ENCODE data around the gene SLC43A2.
A peak's percentile ranks its signal among the peaks of the same experiment; 100 is the strongest.
"Not testable (repeated sequence)": the region's sequence is repeated elsewhere in the genome, so short reads cannot be mapped to it uniquely, and the experiment has no call there.

Gene SLC43A2

DNA sequence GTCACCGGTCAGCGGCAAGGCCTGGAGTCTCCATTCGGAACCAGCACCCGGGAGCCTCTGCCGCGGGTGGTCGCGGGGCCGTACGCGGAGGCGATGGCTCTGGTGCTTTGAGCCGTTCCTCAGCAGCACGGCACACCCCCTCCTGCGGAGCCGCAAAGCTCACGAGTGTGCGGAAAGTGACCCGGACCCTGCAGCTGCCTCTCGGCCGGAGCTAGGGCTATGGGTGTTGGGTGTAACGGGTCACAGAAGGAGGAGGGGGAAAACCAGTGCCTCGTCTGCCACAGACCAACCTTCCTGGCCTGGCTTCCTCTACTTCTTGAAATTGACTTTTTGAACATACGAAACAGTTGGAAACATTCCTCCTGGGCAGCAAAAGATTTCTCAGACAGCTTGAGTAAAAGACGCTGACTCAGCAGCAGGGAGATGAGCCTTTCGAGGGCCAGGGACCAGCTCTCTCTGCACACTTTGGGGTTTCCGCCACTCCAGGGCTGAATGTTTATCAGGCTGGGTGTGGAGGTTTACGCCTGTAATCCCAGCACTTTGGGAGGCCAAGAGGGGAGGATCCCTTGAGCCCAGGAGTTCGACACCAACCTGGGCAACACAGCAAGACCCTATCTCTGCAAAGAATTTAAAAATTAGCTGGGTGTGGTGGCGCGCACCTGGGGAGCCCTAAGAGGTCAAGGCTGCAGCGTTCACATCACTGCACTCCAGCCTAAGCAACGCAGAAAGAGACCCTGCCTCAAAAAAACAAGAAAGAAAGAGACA is 39.6 kb downstream of the SLC43A2 start:
- DNase-seq, result no peak

DNA sequence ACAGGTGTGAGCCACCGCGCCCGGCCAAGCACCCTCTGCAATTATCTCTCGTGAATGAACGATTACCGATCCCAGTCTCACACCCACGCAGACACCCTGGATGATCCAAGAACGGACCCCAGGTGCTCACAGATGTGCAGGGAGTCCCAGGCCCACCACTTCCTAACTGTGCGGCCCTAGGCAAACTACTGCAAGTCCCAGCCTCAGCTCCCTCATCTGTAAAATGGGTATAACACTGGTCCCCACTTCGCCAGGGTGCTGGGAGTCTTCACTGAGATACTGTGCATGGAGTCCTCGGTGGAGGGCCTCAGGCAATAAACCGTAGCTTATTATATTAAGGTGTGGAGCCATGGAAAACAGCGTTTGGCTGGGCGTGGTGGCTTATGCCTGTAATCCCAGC is 44.5 kb downstream of the SLC43A2 start:
- no peak for DNase-seq

DNA sequence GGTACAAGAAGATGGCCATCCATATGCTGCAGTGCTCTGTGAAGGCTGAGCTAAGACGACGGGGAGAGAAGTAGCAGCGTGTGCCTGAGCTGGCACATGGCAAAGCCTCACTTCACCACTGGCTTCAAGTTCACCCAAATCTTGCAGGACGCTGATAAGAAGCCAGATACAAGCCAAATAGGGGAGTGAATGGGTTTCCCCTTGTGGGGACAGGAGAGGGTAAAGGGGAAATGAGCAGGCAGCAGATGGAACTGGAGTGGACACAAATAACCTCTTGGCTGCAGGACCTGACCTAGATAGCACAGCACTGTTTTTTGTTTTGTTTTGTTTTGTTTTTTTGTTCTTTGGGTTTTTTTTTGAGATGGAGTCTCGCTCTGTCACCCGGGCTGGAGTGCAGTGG is 45.1 kb downstream of the SLC43A2 start:
- no peak for DNase-seq

DNA sequence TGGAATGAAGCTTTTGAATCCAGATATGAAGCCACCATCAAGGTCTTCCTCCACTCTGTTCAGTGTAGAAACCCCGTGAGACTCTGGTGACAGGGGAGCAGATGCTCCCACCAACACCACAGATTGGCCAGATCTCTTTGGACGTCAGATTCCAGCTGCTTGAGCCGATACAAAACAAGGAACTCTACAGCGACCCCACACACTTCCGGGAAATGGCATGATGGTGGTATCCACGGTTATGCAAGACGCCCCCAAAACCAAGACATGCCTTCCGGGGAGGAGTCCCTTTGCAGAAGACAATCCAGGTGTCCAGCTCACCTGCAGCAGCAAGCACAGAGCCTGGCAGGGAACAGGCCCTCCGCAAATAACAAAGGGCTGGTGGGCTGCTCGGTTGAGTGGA is 46.3 kb downstream of the SLC43A2 start:
- DNase-seq, result no peak

DNA sequence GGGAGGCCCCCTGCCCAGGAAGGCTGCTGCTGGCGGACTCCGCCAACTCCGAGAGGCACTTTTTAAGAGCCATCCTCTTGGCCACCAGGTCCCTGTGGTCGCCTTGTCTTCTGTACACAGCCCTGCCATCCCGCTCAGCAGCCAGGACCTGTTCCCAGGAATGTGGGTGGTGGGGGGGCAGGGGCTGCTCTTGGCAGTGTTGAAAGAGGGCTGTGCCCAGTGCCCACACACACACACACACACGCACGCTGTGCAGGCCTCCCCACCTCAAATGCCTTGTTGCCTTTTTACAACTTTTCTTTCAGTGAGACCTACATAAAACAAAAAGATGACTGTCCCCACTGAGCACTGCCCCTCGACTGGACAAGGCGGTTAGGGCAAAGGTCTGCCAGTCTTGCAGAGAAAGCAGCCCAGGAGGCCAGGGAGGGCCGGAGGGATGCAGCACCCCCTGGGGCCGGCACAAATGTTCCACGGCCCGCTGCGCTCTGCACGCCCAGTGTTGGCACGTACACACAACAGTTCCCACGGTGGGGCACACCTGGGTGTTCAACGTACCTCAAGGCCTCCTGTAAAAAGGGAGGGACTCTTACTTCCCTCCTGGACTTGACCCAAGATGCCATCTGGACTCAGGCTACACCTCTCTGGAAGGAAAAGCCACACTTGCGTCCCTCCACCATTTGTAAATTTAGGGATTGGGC is 47.5 kb downstream of the SLC43A2 start:
- DNase-seq, result no peak

DNA sequence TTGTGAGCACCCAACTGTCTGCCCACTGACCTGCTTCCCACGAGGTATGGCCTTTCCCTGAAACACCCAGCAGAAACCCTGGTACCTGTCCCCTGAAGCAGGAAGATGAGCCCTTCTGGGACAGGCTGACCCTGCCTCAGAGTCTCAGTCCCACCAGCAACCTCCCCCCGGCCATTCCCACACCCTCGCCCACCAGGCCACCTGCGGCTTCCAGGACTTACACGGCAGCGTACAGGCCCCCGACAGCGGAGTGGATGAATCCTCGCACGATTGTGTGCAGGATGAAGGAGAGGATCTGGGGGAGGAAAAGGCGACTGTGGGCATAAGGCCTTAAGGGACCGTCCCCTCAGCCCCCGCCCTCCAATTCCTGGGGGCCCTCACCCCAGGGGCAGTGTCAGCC is 50.6 kb downstream of the SLC43A2 start:
- DNase-seq, result no peak

DNA sequence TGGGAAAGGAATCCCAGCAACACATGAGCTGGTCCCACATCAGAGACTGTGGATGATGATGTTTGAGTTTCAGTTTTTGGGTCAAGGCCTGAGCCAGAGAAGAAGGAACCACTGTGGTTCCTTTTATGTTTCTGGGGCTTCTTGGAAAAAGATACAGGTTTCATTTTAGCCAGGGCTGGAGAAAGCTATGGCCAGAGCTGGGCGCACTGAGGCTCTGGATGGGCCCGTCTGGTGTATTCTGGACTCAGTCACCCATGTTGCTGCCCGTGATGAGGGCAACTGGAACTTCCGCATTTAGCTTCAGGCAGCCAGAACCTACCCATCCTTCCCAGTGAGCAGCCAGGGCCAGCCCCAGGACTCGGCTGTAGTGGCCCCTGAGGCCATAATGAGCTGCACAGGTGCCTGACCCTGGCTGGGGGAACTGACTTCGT is 51.0 kb downstream of the SLC43A2 start:
- DNase-seq, result no peak

DNA sequence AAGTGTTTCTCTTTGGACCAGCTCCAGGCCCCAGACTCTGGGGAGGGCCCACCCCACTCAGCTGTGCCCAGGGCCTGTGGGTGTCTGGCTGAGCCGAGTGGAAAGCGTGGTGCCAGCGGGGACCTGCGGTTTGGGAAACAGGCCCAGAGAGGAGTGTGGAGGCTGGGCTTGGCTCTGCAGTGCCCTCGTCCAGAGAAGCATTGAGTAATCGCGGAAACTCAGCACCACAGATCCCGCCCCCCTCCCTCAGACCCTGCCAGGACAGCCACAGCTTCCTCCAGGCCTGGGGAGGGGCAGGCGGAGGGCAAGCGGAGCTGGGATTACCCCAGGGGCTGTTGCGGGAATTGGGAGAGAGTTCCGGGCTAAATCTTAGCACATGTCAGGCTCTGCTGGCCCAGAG is 51.5 kb downstream of the SLC43A2 start:
- DNase-seq, result peak; percentile 62

DNA sequence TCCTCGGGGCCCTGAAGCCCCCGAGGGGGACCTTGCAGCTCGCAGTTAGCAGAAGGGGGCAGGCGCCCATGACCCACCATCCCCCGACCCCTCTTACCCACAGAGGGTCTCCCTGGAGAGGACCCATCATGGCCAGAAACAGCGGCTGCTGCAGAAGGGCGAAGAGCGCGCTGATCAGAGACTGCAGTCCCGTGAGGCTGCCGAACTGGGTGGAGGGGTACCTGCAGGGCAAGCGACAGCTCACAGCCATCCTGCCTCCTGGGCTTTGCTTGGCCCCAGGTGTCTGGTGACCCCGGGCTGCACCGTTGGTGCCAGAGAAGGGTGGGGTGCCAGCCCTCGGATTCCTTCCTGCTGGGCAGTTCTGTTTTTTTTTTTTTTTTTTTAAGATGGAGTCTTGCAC is 52.1 kb downstream of the SLC43A2 start:
- DNase-seq, result no peak

DNA sequence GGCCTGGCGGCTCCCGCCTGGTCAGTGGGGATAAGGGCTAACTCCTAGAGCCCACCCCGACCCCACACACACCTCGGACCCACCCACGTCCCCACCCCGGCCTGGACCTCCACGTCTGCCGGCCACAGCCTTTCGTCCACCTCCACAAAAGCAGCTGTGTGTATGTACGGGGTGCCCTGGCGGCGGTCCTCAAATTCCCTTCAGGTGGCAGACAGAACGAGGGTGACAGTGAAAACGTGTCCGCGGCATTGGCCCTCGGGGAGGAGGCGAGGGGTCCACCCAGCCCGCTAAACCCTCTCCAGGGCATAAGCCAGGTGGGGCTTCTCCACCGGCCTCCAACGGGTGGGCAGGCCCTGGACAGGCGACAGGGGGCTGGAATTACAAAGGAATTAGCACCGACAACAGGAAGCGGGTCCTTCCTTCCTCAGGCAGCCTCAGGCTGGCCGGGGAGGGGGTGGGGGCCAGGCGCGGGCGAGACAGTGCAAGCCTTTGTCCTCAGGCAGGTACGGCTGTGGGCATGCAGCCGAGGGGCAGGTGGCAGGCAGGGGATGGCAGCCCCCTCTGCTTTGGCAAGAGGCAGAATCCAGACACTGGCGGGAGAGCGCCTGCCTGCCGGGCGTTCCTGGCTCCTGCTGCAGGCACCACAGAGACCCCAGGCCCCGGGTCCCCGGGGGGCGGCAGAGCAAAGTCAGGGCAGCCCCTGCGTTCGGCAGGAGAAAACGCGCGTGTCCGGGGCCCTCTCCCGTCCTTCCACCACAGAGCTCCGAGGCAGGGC is 53.8 kb downstream of the SLC43A2 start:
- no peak for DNase-seq

DNA sequence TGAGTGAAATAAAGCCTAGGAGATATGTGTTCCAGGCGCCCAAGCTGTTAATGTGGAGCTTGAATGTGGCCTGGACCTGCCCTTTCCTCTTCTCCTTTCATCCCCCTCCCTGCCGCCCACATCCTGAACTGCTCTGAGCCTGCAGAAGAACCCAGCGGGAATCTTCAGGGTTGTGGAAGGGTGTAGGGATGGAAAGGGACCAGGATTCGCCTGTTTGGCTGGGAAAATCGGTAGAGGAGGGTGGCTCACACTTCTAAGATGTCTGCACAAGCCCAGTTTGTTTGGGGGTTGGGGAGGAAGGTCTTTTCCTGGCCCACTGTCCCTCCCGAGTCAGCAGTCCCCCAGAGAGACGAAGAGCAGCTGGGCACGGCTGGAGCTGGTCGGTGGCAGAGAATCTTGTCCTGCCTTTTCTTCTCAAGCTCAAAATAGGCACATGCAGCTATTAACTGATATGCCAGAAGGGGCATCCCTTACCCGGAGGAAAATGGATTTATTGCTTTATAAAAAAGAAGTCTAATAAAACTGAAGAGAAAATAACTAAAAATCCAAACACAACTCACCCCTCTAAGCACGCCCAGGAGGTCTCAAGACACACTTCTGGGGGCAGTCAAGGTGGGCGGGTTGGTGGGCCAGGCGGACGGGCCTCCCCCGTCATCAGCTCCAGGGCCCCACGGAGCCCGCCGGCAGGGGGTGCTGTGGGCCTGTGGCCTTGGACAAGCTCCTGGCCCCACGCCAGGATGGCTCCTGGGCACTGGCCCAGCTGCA is 54.5 kb downstream of the SLC43A2 start:
- DNase-seq, result peak; percentile 66

DNA sequence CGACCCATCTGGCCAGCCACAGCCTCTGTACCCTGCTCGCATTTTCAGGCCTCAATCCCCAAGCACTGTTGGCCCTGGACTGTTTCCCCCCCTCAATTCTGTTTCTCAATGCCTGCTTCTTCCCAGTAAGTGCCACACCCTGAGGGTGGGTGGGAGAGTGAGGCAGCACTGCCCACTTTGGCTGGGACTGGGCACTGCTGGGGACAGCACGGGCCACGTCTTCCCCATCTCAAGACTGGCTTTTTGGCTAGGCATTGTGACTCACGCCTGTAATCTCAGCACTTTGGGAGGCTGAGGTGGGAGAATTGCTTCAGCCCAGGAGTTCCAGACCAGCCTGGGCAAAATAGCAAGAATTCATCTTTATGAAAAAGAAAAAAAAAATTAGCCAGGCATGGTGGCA is 56.0 kb downstream of the SLC43A2 start:
- not testable (repeated sequence) for DNase-seq

DNA sequence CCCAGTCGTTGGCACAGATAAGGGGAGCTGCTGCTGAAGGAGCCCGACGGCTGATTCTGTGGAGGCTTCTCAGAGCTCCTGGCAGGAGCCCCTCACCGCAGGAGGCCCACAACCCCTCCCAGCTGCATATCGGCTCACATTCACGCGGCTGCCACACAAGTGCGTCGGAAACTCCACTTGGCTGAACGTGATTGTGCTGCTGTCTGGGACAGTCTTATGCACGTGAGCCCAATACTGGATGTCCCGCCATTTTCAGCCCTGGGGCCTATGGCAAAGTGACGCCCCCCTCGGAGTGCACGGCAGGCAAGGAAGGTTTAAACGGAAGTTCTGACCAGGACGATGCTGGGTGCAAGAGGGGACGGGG is 57.3 kb downstream of the SLC43A2 start:
- DNase-seq, result no peak

DNA sequence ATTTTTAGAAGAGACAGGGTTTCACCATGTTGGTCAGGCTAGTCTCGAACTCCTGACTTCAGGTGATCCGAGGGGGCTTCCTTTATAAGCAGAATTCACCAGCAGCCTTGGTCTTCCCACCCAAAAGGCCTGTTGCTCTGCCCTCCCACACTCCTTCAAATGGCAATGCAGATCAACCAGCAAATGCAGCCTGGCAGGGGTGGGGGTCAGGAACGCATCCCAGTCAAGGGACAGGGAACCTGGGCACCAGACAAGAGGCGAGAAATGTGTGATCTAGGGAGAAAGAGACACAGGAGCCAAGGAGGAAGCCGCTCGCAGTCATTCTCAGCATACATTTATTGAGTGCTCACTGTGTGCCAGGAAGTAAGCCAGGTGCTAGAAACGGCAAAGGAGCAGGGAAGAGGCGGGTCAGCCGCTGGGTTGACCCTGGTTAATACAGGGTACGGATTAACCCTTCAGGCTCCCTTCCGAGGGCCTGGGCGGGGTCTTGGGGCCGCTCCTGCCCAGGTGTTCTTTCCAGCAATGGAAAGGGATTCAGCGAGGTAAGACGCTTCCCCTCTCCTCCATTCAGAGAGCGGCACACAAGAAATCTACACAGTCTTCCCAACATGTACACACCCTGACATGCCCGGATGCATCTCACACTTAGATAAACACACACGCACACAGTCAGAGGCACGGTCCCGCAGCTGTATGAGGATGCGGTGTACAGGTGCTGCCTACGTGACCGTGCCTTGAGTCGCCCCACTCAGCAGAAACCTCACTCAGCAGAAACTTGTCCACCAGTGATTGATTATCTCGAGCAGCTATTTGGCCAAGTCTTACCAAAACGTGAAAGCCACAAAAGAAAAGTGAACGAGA is 59.5 kb downstream of the SLC43A2 start:
- DNase-seq, result no peak

DNA sequence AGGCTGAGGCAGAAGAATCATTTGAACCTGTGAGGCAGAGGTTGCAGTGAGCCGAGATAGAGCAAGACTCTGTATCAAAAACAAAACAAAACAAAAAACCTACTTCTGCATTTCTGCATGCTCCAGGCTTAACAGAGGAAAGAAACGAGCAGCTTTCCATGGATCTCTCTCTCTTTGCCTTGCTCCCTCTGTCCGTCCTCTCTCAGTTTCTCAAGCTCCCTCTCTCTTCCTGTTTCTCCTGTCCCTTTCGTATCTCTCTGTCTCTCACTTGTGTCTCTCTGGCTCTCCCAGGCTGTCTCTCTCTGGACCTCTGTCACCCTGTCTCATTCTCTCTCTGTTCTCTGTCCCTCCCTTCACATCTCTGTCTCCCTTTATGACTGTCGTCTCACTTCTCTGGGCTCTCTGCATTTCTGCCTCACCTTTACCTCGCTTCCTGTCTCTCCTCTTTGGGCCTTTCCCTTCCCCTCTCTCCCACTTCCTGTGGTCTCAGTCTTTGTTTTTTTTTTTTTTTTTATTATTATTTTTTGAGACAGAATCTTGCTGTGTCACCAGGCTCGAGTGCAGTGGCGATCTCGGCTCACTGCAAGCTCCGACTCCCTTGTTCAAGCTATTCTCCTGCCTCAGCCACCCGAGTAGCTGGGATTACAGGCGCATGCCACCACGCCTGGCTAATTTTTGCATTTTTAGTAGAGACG is 62.0 kb downstream of the SLC43A2 start:
- DNase-seq, result no peak

DNA sequence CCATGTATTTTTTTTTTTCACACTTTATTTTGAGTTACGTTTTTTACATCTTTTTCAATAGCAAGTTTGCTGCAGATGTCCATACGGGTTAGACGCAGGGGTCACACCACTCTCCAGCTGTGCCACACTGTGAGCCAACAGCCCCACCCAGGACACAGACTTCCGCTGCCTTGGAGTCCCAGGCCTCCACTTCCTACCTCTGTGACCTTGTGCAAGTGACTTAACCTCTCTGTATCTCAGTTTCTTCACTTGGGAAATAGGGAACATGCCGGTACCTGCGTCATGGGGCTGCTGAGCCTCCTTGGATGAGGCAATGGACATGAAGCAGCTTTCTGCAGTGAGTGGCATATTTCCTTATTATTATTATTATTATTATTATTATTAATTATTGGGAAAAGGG is 62.8 kb downstream of the SLC43A2 start:
- DNase-seq, result no peak

DNA sequence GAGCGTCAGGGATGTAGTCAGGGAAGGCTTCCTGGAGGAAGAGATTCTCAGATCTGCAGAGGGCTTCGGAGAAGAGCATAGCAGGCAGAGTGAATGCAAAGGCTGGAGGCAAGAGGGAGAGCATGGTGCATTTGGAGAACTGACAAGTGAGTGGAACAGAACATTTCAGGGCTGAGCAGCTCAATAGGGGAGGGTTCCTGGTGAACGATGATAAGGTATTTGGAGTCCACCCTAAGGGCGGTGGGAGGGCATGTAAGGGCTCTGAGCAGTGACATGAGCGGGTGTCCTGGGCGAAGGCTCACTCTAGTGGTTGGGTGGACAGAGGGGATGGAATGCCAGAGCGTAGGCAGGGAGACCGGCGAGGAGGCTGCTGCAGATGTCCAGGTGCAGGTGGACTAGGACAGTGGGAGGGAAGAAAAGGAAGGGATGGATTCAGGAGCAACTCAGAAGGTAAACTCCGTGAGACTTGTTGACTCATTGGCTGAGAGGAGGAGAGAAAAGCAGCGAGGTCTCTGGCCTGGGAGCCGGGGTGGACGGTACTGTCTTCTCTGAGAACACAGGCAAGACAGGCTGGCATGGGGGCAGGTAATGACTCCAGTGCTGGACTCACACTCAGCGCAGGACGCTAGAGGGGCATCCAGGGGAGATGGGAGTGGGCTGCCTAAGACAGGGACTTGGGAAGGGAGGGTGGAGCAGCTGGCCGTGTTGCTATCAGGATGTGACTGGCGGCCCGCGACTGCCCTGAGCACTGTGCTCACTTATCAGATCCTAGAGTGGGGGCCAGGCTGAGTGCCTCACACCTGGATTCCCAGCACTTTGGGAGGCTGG is 64.6 kb downstream of the SLC43A2 start:
- DNase-seq, result no peak

DNA sequence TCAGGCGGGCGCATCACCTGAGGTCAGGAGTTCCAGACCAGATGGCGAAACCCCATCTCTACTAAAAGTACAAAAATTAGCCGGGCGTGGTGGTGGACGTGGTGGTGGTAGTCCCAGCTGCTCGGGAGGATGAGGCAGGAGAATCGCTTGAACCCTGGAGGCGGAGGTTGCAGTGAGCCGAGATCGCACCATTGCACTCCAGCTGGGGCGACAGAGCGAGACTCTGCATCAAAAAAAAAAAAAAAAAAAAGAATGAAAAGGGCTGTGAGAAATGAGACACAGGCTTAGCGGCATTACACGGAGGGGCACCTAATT is 65.2 kb downstream of the SLC43A2 start:
- not testable (repeated sequence) for DNase-seq

DNA sequence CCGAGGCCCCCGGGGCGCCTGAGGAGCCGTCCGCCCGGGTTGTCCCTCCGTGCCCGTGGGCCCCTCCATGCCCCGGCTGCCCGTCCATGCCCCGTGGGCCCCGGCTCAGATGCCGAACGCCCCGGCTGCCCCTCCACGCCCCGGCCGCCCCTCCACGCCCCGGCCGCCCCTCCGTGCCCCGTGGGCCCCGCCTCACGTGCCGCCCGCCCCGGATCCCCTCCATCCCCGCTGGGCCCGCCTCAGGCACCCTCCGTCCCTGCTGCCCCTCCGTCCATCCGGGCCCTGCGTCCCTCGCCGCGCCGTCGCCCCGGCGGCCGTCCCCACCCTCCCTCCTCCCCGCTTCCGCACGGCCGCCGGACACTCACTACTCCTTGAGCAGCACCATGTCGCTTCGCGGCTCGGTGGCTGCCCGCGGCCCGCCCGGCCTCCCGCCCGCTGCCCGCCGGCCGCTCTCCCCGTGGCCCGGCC is 66.4 kb downstream of the SLC43A2 start:
- no peak for DNase-seq

DNA sequence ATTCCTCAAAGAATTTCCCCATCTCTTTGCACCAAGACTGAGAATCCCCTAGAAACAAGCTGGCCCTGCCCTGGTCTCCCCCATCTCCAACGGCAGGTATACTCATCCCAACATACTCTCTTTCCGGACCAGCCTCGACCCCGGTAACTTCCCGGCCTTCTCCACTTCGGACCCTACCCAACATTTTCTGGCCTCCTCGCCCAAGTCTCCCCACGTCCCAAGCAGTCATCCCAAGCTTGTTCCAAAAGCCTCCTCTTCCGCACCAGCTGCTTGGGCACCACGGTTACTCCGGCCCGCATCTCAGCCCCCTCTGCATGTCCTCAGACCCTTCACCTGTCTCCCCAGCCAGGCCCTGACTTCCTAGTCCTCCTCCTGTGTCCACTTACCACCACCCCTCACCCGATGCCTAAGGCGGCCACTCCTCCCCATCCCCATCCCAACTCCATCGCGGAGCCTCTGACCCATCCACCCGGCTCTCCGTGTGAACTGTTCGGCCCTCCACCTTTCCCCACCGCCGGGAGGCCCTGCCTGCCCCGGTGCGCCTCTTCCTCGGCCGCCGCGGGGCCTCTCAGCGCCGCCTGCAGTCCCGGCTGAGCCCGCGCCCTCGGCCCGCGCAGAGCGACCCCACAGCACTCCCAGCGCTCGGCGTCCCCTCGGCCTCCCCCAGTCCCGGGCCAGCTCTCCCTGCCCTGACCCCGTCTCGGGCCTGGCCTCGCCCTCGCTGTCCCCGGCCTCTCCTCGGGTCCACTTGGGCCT is 67.0 kb downstream of the SLC43A2 start:
- peak; percentile 24 for DNase-seq
